GM18519 (cell line): ENCODE data around the gene WWOX.

ENCODE experiments used
- ATAC-seq: cut with Tn5 transposase; IDR thresholded peaks from one replicate; pipeline ENCODE4 v1.9.1; 2021; ENCODE audit warnings: mild to moderate bottlenecking, moderate library complexity; ENCODE audit not compliant: unreplicated experiment, low FRiP score

Gene WWOX

DNA sequence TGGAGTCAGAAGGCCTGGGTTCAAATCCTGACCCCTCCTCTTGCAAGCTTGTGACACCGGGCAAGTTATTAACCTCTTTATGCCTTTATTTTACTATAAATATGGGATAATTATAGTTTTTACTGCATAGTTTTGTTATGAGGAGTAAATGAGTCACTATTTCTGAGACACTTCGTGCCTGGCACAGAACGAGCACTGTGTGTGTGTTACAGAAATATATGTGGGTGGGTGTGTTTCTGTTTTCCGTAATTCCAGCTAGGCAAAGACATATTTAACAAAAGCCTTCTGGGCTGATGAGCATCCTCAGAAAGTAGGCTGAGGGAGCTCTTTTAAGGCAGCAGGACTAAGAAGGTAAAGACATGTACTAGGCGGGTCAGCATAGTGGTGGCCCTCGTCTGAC, 1083.2 kb downstream of the WWOX start:
- ATAC-seq, result no peak

DNA sequence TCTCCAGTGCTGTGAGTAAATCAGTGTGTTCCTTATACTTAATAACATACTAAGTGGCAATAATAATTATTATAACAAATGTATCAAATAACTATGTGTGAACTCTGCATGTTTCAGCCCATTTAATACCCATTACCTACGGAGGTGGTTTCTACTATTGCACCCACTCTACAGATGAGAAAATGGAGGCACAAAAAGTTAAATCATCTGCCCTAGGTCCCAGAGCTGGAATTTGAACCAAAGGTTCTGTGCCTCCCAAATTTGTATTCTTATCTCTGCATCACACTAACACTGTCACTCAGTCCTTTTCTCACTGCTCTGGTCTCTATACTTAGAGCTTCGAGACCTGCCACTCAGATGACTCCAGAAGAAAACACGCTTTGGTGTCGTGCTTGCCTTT, 1084.1 kb downstream of the WWOX start:
- no peak for ATAC-seq

DNA sequence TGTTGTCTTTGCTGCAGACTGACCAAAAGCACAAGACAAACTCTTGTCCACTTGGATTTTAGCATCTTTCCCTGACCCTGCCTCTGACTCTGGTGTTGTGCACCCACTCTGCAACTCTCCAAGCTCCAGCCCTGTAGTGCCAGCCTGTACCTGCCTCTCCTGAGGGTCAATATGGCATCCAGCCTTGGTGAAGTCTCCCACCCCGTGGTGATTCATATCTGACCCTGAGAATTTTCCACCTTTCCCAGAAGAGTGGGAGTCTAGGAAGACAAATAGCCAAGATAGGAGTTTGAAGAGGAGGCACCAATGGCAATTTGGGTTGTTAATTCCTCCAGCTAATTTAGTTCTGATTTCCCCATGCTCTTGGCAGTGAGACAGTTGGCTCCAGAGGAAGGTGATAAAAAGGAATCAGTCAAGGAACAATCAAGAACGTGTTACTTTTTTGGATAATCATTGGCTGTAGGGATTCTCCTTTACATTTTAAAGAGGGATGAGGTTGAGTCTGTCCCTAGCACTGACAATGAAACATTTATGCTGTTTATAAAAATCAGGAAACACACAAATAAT, 1085.1 kb downstream of the WWOX start:
- no peak for ATAC-seq

DNA sequence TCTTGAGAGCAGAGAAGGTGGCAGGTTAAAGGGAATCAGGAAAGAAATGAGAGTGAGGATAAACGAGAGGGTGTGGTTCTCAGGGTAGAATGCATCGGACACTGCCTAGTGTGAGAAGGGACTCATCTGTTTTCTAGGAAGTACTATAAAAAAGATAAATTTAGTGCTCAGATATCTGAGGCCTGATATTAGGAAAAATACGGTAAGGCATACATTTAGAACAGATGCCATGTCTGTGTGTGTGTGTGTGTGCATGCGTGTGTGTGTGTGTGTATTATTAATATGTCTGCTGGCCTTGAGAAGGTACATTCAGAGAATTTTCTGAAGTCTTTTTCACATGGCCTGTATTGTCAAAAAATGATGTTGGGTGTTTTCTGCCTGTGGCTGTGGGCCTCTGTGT, 1086.3 kb downstream of the WWOX start:
- no peak for ATAC-seq

DNA sequence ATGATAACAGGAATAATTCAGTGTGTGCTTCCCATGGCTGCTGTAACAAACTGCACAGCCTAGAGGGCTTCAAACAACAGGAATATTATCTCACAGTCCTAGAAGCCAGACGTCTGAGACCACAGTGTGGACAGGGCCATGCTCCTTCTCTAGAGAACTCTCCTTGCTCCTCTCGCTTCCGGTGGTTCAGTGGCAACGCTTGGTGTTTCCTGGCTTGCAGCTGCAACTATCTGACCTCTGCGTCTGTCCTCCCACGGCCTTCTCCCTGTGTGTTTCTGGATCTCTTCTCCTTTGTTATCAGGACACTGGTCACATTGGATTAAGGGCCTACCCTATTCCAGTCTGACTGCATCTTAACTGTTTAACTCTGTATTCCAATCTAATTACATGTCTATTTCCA, 1086.7 kb downstream of the WWOX start:
- ATAC-seq, result no peak

DNA sequence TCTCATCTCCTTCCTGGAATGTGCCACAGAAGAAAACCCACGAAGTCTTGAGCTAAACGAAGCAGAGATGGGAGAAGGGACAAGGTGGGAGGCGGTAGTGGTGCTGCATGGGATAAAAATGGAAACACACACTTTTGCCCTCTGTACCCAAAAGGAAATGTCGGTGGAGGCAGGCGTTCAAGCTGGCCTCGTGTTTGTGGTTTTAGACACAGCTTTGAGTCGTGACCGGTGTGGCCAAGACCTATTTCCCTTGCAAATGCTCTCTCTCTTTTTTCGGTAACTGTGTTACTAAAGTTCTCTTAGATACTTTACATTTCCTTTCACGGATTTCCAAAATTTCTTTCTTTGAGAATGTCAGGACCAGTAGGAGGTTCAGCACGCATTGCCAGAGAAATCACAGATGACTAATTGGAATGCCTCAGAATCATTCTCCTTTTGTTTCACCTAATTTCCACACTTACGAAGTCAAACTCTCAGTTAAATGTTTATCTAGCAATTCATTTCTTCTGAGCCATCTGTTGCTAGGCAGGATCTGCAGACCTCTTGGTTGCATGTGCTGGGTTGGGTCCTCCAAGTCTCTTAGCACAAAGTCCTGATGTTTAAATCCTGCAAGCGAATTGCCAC, 1088.8 kb downstream of the WWOX start:
- ATAC-seq, result no peak

DNA sequence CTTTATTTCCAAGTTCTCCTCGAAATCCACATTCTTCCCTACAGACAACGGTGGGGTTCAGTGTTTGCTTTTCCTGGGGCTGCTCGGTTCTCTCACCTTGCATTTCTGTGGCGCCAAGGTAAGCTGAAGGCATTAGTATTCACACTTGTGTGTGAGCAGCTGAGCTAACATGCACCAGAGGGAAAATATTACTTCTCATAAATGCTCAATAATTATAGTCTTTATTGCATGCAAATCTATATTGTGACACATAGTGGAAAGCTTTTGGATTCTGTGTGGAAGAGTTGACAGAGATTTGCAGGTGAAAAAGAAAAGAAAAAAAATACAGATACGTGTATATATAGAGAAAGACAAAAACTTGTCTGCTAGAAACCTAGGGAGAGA, 1089.3 kb downstream of the WWOX start:
- ATAC-seq, result no peak

DNA sequence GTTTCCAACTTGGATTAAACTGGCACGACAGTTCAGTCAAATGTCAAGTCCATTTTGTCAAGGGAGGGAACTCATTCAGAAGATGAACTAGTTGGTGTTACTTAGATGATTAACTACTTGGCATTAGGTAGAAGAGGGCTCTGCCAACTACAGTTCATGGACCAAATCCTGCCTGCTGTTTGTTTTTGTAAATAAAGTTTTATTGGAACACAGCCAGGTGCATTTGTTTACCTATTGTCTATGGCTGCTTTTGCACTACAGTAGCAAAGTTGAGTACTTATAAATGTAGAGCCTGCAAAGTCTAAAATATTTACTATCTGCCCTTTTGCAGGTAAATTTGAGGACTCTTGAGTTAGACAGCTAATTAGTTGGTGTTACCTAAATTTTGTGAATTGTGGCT, 1091.1 kb downstream of the WWOX start:
- ATAC-seq, result no peak

DNA sequence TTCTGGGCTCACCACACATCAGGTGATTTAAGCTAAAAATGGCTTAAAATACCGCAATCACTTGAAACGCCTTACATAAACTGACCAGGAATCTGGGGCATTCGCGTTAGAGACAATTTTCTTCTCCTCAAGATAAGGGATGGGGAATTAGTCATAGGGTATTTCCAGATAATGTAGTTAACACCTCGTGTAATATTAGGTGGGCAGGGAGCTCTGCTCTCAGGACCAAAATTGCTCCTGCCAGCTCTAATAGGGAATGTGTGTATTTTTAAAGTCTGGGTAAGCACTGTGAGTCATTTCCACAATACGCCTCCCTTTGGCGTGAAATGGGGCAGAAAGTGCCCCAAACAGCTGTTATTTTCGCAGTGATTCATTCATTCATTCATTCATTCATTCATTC, 1092.5 kb downstream of the WWOX start:
- no peak for ATAC-seq

DNA sequence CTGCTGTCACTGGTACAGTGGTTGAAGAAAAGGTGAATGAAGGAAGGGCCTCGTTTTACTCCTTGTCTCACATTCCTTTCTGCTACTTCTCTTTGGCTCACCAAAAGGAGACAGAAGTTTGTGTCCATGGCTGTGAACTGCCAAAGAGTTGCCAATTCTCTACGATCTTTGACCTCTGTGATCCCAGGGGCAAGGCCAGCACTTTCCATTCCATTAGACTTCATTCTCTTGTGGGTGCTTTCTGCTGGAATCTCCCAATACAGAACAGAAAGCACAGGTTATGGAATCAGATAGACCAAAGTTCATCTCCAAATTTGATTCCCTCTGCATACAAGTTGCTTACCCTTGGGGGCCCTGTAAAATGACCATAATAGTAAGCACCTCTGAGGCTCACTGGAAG, 1093.5 kb downstream of the WWOX start:
- ATAC-seq, result no peak

DNA sequence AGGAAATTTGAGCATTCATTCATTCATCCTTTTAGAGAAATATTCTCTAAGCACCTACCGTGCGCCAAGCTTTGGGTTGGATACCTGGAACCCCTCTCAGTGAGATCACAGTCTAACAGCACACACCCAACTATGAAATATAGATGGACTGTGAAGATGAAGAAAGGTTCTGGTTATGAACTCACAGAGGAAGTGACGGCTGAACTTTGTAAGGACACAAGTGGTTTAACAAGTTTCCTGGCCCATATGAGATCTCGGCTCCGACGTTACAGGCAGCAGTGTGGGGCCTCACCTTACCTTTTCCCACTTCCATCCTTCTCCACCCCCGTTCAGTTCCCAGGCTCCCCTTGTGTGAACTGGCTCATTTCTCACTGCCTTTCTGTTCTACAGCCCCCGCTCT, 1094.8 kb downstream of the WWOX start:
- no peak for ATAC-seq

DNA sequence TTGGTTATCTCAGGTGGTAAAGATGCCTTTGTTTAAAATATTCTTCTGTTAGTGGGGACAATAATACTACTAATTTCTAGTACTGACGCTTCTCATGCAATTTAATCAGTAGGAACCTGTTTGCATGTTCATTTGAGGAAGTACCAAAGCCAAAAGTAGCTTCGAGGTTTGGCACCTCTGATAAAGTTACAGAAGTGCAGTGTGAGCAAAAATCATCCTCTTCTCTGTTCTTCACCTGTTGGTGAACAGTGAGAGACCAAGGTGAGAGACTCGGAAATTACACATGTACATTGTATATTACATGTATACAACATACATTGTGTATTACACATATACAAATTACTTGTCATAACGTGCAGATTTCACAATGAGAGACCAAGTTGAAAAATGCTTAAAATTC, 1096.5 kb downstream of the WWOX start:
- no peak for ATAC-seq

DNA sequence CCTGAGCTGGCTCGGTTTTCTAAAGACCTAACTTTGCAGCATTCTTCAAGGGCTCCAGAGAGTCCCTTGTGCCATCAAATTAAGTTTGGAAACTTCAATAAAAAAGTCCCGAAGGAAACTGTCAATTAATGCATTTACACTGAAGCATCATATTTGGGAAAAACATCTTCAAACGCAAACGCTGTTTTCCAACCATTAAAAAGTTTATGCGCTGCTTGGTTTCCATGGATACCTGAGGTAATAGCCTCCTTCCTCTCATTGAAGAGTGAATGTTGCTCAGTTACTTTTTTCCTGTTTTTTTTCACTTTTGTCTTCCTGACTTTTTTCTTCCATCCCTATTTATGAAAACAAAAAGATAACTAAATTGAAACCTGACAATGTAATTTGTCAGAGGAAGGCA, 1102.0 kb downstream of the WWOX start:
- no peak for ATAC-seq

DNA sequence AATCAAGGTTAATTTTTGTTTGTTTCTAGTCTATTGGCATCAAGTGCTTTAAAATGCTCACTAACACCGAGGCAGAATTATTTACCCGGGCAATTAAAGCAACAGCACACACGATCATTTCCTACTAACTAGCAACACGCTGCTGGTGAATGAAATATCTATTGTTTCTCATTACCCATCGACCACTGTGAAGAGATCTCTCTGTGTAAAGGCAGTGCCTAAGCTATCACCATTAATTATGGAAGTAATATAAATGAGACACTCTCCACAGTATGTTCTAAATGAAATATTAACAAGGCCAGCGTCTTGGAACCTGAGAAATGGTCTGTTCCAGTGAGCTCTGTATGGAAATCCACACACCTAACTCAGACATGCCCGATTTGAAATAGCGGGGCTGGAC, 1103.5 kb downstream of the WWOX start:
- ATAC-seq, result no peak

DNA sequence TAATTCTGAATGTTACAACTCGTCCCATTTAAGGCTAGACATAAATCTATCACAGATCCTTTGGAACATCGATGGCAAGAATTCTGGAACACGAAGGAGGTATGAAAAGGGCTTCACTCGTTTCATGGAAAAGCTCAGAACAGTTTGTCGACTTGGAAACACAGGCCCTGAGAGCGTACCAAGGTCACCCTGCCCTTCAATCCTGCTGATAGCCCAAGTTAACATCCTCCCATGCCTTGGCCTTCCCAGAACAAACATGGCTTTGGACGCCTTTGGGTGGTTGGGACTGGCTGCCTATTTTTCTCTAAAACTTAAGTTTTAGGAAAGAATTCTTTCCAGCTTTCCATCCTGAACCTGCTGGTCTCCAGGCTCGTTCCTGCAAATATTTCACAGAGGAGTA, 1105.0 kb downstream of the WWOX start:
- no peak for ATAC-seq

DNA sequence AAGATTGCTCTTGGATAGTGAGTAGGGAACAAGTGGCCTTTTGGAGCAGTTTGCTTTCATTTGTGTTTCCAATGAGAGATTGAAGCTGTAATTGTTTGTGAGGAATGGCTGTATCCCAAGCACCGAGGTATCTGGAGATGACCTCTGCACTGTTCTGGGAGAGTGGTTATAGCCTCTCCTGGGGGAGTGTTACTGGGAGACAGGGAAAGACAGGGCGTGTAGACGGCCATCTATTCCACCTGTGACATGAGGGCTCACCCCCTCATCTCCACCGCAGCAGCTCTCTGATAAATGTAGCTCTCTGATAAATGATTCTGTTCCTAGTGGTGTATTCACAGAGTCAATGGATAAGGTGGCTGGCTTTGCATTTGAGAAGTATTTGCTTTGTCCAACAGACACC, 1107.4 kb downstream of the WWOX start:
- ATAC-seq, result no peak

DNA sequence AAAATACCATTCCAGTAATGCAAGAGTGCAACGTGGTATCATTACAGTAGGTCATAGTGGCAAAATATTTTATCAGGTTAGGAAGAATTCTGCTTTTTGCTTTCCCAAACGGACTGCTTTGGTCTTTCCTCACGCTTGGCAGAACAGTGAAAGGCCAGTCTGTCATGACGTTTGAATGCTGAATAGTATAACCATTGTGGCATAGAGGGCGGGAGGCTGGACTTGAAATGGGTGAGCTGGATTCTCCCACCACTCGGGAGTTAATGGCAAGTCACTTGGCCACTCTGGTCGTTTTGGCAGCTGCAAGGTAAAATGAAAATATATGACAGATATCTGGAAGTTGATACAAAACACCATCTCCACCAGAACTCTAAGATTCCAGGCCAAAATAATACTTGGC, 1109.9 kb downstream of the WWOX start:
- no peak for ATAC-seq

DNA sequence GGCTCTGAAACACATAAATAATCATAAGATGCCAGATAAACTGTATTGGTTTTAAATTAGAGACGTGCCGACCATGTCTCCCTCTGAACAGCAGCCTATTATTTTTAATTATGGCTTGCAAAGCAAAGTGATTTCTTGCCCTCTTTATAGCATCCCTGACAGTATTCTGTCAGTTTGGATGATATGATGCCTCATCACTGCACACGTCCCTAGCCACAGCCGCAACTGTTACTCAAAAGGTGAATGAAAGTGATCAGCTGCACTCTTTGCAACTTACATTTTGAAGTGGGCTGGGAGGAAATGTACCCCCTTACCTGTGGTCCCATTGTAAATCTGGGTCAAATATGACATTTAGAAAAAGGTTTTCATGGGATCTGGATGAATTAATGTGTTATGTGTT, 1111.2 kb downstream of the WWOX start:
- no peak for ATAC-seq

DNA sequence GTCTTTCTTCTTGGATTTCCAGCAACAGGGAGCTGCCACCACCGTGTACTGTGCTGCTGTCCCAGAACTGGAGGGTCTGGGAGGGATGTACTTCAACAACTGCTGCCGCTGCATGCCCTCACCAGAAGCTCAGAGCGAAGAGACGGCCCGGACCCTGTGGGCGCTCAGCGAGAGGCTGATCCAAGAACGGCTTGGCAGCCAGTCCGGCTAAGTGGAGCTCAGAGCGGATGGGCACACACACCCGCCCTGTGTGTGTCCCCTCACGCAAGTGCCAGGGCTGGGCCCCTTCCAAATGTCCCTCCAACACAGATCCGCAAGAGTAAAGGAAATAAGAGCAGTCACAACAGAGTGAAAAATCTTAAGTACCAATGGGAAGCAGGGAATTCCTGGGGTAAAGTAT, 1112.1 kb downstream of the WWOX start:
- no peak for ATAC-seq

DNA sequence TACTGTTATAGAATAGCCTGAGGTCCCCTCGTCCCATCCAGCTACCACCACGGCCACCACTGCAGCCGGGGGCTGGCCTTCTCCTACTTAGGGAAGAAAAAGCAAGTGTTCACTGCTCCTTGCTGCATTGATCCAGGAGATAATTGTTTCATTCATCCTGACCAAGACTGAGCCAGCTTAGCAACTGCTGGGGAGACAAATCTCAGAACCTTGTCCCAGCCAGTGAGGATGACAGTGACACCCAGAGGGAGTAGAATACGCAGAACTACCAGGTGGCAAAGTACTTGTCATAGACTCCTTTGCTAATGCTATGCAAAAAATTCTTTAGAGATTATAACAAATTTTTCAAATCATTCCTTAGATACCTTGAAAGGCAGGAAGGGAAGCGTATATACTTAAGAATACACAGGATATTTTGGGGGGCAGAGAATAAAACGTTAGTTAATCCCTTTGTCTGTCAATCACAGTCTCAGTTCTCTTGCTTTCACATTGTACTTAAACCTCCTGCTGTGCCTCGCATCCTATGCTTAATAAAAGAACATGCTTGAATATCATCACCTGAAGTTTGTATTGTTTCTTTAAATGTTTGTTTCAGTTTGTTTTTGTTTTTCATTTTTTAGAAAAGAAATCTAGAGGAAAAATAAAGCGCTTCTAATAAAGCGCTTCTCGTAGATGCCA, 1112.8 kb downstream of the WWOX start:
- no peak for ATAC-seq

DNA sequence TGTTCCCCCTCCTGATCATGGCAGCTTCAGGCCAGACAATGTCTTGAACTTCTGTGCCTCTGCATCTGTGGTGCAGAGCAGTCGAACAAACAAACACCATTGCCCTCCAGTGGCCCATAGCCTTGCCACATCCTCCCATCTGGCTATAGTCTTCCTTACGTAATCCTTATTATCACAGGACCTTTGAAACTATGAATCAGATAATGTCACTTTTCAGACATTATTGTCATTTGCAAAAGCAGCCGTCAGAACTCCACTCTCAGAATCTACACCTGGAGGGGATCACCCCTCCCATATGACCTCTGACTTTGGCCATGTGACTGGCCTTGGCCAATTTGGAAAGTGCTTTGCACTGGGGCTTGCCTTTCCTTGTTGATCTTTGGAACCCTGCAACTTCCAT, 1113.8 kb downstream of the WWOX start:
- ATAC-seq, result no peak

DNA sequence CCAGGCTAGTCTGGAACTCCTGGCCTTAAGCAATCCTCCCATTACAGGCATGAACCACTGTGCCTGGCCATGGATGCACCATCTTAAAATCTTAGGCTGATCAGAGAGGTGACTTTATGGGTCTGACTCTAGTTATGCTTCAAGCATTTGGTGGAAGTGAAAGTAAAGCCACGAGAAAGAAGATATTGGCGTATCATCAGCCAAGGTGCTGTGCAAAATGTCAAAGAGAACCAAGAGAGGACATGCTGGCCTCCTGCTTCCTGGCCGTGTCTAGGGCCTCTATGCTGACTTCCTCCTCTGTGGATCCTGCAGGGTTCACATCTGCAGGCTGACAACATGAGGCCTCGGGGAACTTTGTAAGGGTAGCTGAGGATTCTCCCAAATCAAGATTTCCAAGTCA, 1115.8 kb downstream of the WWOX start:
- no peak for ATAC-seq
